HEK293T (cell line): ENCODE data around the gene DCAF5.

Experiments
- FOXA1 ChIP-seq: fragments of 450-650 bp; IDR thresholded peaks from 2 replicates; pipeline ENCODE4 v1.6.1; 2016; ENCODE audit warnings: mild to moderate bottlenecking
- FOXM1 ChIP-seq: fragments of 450-650 bp; IDR thresholded peaks from 2 replicates; pipeline ENCODE4 v1.6.1; 2017; ENCODE audit warnings: mild to moderate bottlenecking, borderline replicate concordance
- L3MBTL2 ChIP-seq: fragments of 450-650 bp; conservative IDR thresholded peaks from 2 replicates; pipeline ENCODE4 v1.6.1; 2016; ENCODE audit warnings: mild to moderate bottlenecking
- NFRKB ChIP-seq: fragments of 450-650 bp; IDR thresholded peaks from 2 replicates; pipeline ENCODE4 v1.6.1; 2016; ENCODE audit warnings: mild to moderate bottlenecking, moderate library complexity
- SP1 ChIP-seq: fragments of 450-650 bp; IDR thresholded peaks from 2 replicates; pipeline ENCODE4 v1.6.1; 2017
- ZNF384 ChIP-seq: fragments of 450-650 bp; IDR thresholded peaks from 2 replicates; pipeline ENCODE4 v1.6.1; 2016

- TF ChIP-seq ZNF384 (no peak), FOXA1 (no peak), NFRKB (no peak), SP1 (no peak), L3MBTL2 (no peak), FOXM1 (no peak)
These were observed 21.7 kb downstream of the DCAF5 start for GRCh38 chr14:69131176-69131575.
